Spleen (tissue), 3 donors: ENCODE measurements around the gene ERBB4.

Experiments
- POLR2A ChIP-seq, 3 donors: fragments of 450-650 bp; IDR thresholded peaks; one replicate each; pipeline ENCODE4 v1.5.1; 2017; ENCODE audit warnings: antibody characterized with exemption in 3 of 3, mild to moderate bottlenecking in 1 of 3
- POLR2AphosphoS5 ChIP-seq, 3 donors: sonication (generic); formaldehyde crosslinking; IDR thresholded peaks; one replicate each; pipeline ENCODE4 v1.5.1; 2017; ENCODE audit warnings: antibody characterized with exemption in 3 of 3

DNA sequence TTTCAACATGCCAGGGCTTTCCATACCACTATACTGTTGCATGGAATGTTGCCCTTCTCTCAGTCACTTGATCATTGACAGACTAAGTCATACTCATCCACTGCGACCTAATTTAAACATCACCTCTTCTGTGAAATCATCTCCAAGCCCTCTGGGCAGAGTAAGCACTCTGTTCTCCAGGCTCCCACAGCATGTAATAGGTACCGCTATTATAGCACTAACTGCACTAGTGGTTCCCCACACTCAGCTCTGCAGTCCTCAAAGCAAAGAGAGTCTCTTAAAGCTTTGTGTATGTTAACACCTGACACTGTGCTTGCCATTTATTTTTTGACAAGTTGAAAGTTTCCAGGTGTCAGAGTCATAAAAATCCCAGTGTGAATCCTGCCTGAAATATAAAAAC lies 947.2 kb downstream of the ERBB4 start:
- TF ChIP-seq POLR2A (IDR thresholded peaks at IDR 0.05): no peak
- TF ChIP-seq POLR2AphosphoS5 (IDR thresholded peaks at IDR 0.05): no peak
